Activated naive CD8-positive, alpha-beta T cell treated with anti-CD3 and anti-CD28 coated beads, Interleukin-2, amount 50 U/mL, for 16 hours (primary cell): ENCODE measurements around the gene UBAC2.
"Not testable (repeated sequence)": the region's sequence is repeated elsewhere in the genome, so short reads cannot be mapped to it uniquely, and the experiment has no call there.

ENCODE experiments used
- DNase-seq: peaks from one replicate; pipeline ENCODE4 v3.0.0-alpha.2; 2020; ENCODE audit warnings: low read depth, low spot score

UBAC2 gene

GRCh38 chr13:99185606-99186005 lies 15.0 kb upstream of the UBAC2 start:
- no peak for DNase-seq

GRCh38 chr13:99190147-99190985 lies 10.3 kb upstream of the UBAC2 start:
- DNase-seq = no peak

- no peak for DNase-seq
Measured at GRCh38 chr13:99191336-99191899, 9.2 kb upstream of the UBAC2 start.

GRCh38 chr13:99191900-99192399 lies 8.7 kb upstream of the UBAC2 start:
- DNase-seq = no peak

- DNase-seq = no peak
Measured at GRCh38 chr13:99192480-99192879, 8.2 kb upstream of the UBAC2 start.

- DNase-seq = no peak
Measured at GRCh38 chr13:99193152-99193551, 7.5 kb upstream of the UBAC2 start.

- DNase-seq = no peak
Measured at GRCh38 chr13:99196466-99197116, 4.1 kb upstream of the UBAC2 start.

GRCh38 chr13:99197117-99197651 lies 3.5 kb upstream of the UBAC2 start:
- DNase-seq = no peak

GRCh38 chr13:99199541-99200431 lies 868 bp upstream of the UBAC2 start:
- no peak for DNase-seq

- no peak for DNase-seq
Measured at GRCh38 chr13:99203601-99204579, 3.2 kb downstream of the UBAC2 start.

GRCh38 chr13:99205621-99206220 lies 5.1 kb downstream of the UBAC2 start:
- DNase-seq = no peak

GRCh38 chr13:99206226-99206625 lies 5.6 kb downstream of the UBAC2 start:
- DNase-seq = no peak

- DNase-seq = no peak
Measured at GRCh38 chr13:99206873-99207272, 6.2 kb downstream of the UBAC2 start.

GRCh38 chr13:99207511-99207910 lies 6.9 kb downstream of the UBAC2 start:
- DNase-seq = no peak

- no peak for DNase-seq
Measured at GRCh38 chr13:99208185-99208584, 7.5 kb downstream of the UBAC2 start.

GRCh38 chr13:99208845-99209527 lies 8.3 kb downstream of the UBAC2 start:
- DNase-seq = no peak

GRCh38 chr13:99210627-99211026 lies 10.0 kb downstream of the UBAC2 start:
- DNase-seq = not testable (repeated sequence)

- no peak for DNase-seq
Measured at GRCh38 chr13:99211421-99212035, 10.9 kb downstream of the UBAC2 start.

- DNase-seq = no peak
Measured at GRCh38 chr13:99214232-99214631, 13.6 kb downstream of the UBAC2 start.
